Measurements from ENCODE around the gene MBD3L5.
"Not testable (repeated sequence)": the region's sequence is repeated elsewhere in the genome, so short reads cannot be mapped to it uniquely, and the experiment has no call there.

Gene MBD3L5

GRCh38 chr19:7018828-7019227 is 11.6 kb upstream of the MBD3L5 start:
- no peak for TF ChIP-seq CTCF (IDR thresholded peaks at IDR 0.05)

GRCh38 chr19:7021331-7021730 is 9.0 kb upstream of the MBD3L5 start, which contains the start of gene MBD3L2B:
MBD3L2B (minus strand) TSS chr19:7021431; CDS start chr19:7021397, 34 bp downstream.
- TF ChIP-seq CTCF (IDR thresholded peaks at IDR 0.05), result not testable (repeated sequence)

GRCh38 chr19:7040079-7040478 is 9.7 kb downstream of the MBD3L5 start, which contains the start of gene MBD3L4:
MBD3L4 (minus strand) TSS chr19:7040179; CDS start chr19:7040144, 35 bp downstream.
- TF ChIP-seq CTCF (IDR thresholded peaks at IDR 0.05), result not testable (repeated sequence)

GRCh38 chr19:7049021-7049420 is 18.6 kb downstream of the MBD3L5 start, which contains the start of gene MBD3L2:
MBD3L2 (plus strand) TSS chr19:7049321; CDS start chr19:7049374, 53 bp downstream.
- TF ChIP-seq CTCF (IDR thresholded peaks at IDR 0.05), result not testable (repeated sequence)

GRCh38 chr19:7058576-7058975 is 28.2 kb downstream of the MBD3L5 start, which contains the start of gene MBD3L3:
MBD3L3 (minus strand) TSS chr19:7058676; CDS start chr19:7058605, 71 bp downstream.
- TF ChIP-seq CTCF (IDR thresholded peaks at IDR 0.05), result not testable (repeated sequence)

GRCh38 chr19:7063339-7063738 is 33.0 kb downstream of the MBD3L5 start:
- TF ChIP-seq CTCF (IDR thresholded peaks at IDR 0.05), result no peak

- TF ChIP-seq CTCF (IDR thresholded peaks at IDR 0.05), result no peak
Measured at GRCh38 chr19:7063764-7064418, 33.5 kb downstream of the MBD3L5 start.

All from LNCAP (cell line).